Mesendoderm (in vitro differentiated cells): Measurements from ENCODE around the gene PVALB.

Experiments used
- DNase-seq: peaks from one replicate; pipeline ENCODE4 v3.0.0; 2013
- H2AK5ac ChIP-seq: 2 replicates; pipeline ENCODE4 v1.6.1; 2013; ENCODE audit warnings: low read length, inconsistent platforms
- H2BK120ac ChIP-seq: 2 replicates; pipeline ENCODE4 v1.6.1; 2013; ENCODE audit warnings: low read depth, mild to moderate bottlenecking, low read length, moderate library complexity, mixed read lengths
- H2BK15ac ChIP-seq: replicated peaks from 2 replicates; pipeline ENCODE4 v1.6.1; 2013; ENCODE audit warnings: low read depth, mild to moderate bottlenecking, moderate library complexity
- H2BK5ac ChIP-seq: 2 replicates; pipeline ENCODE4 v1.6.1; 2013; ENCODE audit warnings: low read length, inconsistent platforms
- H3K18ac ChIP-seq: 2 replicates; pipeline ENCODE4 v1.6.1; 2013; ENCODE audit warnings: mild to moderate bottlenecking, low read length, mixed read lengths
- H3K23ac ChIP-seq: one replicate; pipeline ENCODE4 v1.6.1; 2013; ENCODE audit warnings: low read length
- H3K27ac ChIP-seq: 2 replicates; pipeline ENCODE4 v1.5.1; 2013; ENCODE audit warnings: low read depth, mild to moderate bottlenecking, inconsistent platforms, low read length, moderate library complexity
- H3K27me3 ChIP-seq: 2 replicates; pipeline ENCODE4 v1.6.1; 2013; ENCODE audit warnings: low read length, control low read depth, mild to moderate bottlenecking, inconsistent platforms; ENCODE audit not compliant: insufficient read depth, poor library complexity
- H3K36me3 ChIP-seq: 2 replicates; pipeline ENCODE4 v1.6.1; 2013; ENCODE audit warnings: low read length, inconsistent platforms; ENCODE audit not compliant: control insufficient read depth, insufficient read depth
- H3K4ac ChIP-seq: one replicate; pipeline ENCODE4 v1.6.1; 2013; ENCODE audit warnings: low read depth, mild to moderate bottlenecking, low read length, moderate library complexity
- H3K4me1 ChIP-seq: 2 replicates; pipeline ENCODE4 v1.6.1; 2013; ENCODE audit warnings: low read depth, low read length, inconsistent platforms; ENCODE audit not compliant: control insufficient read depth
- H3K4me2 ChIP-seq: 2 replicates; pipeline ENCODE4 v1.6.1; 2013; ENCODE audit warnings: low read length
- H3K4me3 ChIP-seq: 2 replicates; pipeline ENCODE4 v1.5.1; 2013; ENCODE audit warnings: mild to moderate bottlenecking, low read length
- H3K56ac ChIP-seq: one replicate; pipeline ENCODE4 v1.6.1; 2013; ENCODE audit warnings: low read length
- H3K79me1 ChIP-seq: 2 replicates; pipeline ENCODE4 v1.6.1; 2013; ENCODE audit warnings: low read length, inconsistent platforms
- H3K79me2 ChIP-seq: 2 replicates; pipeline ENCODE4 v1.6.1; 2013; ENCODE audit warnings: mild to moderate bottlenecking, low read length; ENCODE audit not compliant: control insufficient read depth, insufficient read depth
- H3K9ac ChIP-seq: 2 replicates; pipeline ENCODE4 v1.6.1; 2013; ENCODE audit warnings: low read length, inconsistent platforms
- H4K5ac ChIP-seq: one replicate; pipeline ENCODE4 v1.6.1; 2013; ENCODE audit warnings: low read length
- H4K8ac ChIP-seq: one replicate; pipeline ENCODE4 v1.6.1; 2013; ENCODE audit warnings: low read depth, mild to moderate bottlenecking, control low read depth, low read length, moderate library complexity
- WGBS: extraction: QIAGEN DNeasy Blood & Tissue Kit; methylation state at CpG from one replicate; pipeline ENCODE4 v1.1.7; 2013; ENCODE audit warnings: low lambda C conversion rate, missing lambda C conversion rate; ENCODE audit not compliant: insufficient coverage; ENCODE audit errors: extremely low coverage; 5-methylcytosine and 5-hydroxymethylcytosine counted together

The PVALB gene

GRCh38 chr22:36831206-36831605 is 14.4 kb upstream of the PVALB start:
- no peaks in the 10 kb centered on the region for H3K27me3 ChIP-seq
- no peak overlapping the region for H2BK120ac ChIP-seq
- no peak for DNase-seq
- no peak overlapping the region for H3K18ac ChIP-seq
- no peak overlapping the region for H2BK5ac ChIP-seq
- no peak overlapping the region for H3K27ac ChIP-seq
- H4K5ac ChIP-seq, result no peak overlapping the region
- H3K56ac ChIP-seq, result no peak overlapping the region
- H4K8ac ChIP-seq, result no peak overlapping the region
- no peak overlapping the region for H3K4me3 ChIP-seq
- no peak overlapping the region for H3K4me2 ChIP-seq
- H2AK5ac ChIP-seq, result no peak overlapping the region
- H2BK15ac ChIP-seq, result no peak overlapping the region
- no peaks in the 10 kb centered on the region for H3K79me1 ChIP-seq
- H3K9ac ChIP-seq, result no peak overlapping the region
- no peaks in the 10 kb centered on the region for H3K4me1 ChIP-seq
- H3K79me2 ChIP-seq, result no peaks in the 10 kb centered on the region
- no peaks in the 10 kb centered on the region for H3K36me3 ChIP-seq
- no peak overlapping the region for H3K4ac ChIP-seq
- H3K23ac ChIP-seq, result no peak overlapping the region

- Histone ChIP-seq H2BK120ac (no peak overlapping the region), H2AK5ac (no peak overlapping the region), H4K5ac (no peak overlapping the region), H3K56ac (no peak overlapping the region), H3K9ac (no peak overlapping the region), H2BK15ac (no peak overlapping the region), H3K36me3 (no peaks in the 10 kb centered on the region), H3K27ac (no peak overlapping the region), H3K18ac (no peak overlapping the region), H3K4ac (no peak overlapping the region), H3K79me1 (no peaks in the 10 kb centered on the region), H3K4me3 (no peak overlapping the region), H3K23ac (no peak overlapping the region), H4K8ac (no peak overlapping the region), H3K4me1 (no peaks in the 10 kb centered on the region), H3K79me2 (no peaks in the 10 kb centered on the region), H3K27me3 (no peaks in the 10 kb centered on the region), H3K4me2 (no peak overlapping the region), H2BK5ac (no peak overlapping the region)
- no CpG with 5 or more reads among the region's 2 CpGs for WGBS
- DNase-seq, result no peak
Observed at GRCh38 chr22:36830601-36831000, 13.8 kb upstream of the PVALB start.

DNA sequence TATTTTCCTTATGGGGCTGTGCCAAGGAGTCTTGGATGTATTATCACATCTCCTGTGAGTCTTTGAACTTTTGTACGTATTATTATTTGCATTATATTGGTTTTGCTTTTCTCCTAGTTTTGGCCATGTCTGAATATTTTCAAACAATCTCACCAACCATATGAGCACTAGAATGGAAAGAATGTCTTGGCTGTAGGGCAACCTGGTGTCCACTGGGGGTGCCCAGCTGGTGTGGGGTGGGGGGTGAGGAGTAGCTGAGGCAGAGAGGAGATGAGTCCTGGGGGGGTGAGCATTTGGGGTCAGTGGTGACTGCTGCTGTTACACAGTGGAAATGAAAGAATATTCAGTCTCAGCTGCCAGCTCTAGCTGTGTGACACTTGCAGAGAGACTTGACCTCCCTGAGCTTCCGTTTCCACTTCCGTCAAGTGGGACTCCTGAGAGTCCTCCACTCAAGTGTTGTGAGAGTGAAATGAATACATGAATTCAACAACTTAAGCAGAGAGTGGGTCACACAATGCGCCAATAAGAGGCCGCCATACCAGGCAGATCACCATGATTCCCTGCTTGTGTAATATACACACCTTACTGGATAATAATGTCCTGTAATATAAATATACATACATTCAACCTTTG is 12.7 kb upstream of the PVALB start:
- no CpG with 5 or more reads among the region's 5 CpGs for WGBS
- Histone ChIP-seq H2BK15ac (no peak overlapping the region), H3K27ac (no peak overlapping the region), H2AK5ac (no peak overlapping the region), H4K5ac (no peak overlapping the region), H3K27me3 (no peaks in the 10 kb centered on the region), H3K79me1 (no peaks in the 10 kb centered on the region), H3K4me2 (no peak overlapping the region), H2BK120ac (no peak overlapping the region), H4K8ac (no peak overlapping the region), H3K23ac (no peak overlapping the region), H3K18ac (no peak overlapping the region), H3K9ac (no peak overlapping the region), H3K4ac (no peak overlapping the region), H3K79me2 (no peaks in the 10 kb centered on the region), H3K36me3 (no peaks in the 10 kb centered on the region), H2BK5ac (no peak overlapping the region), H3K4me1 (no peaks in the 10 kb centered on the region), H3K56ac (no peak overlapping the region), H3K4me3 (no peak overlapping the region)
- DNase-seq, result no peak

GRCh38 chr22:36828815-36829214 is 12.0 kb upstream of the PVALB start:
- Histone ChIP-seq H3K18ac (no peak overlapping the region), H3K27ac (no peak overlapping the region), H3K79me1 (no peaks in the 10 kb centered on the region), H2AK5ac (no peak overlapping the region), H3K4me2 (no peak overlapping the region), H4K5ac (no peak overlapping the region), H3K9ac (no peak overlapping the region), H3K4ac (no peak overlapping the region), H3K79me2 (no peaks in the 10 kb centered on the region), H3K27me3 (no peaks in the 10 kb centered on the region), H3K56ac (no peak overlapping the region), H3K4me1 (no peaks in the 10 kb centered on the region), H4K8ac (no peak overlapping the region), H3K4me3 (no peak overlapping the region), H3K36me3 (no peaks in the 10 kb centered on the region), H2BK5ac (no peak overlapping the region), H3K23ac (no peak overlapping the region), H2BK15ac (no peak overlapping the region), H2BK120ac (no peak overlapping the region)
- peak; percentile 69 for DNase-seq
- no CpG with 5 or more reads among the region's 3 CpGs for WGBS

- no peak for DNase-seq
- Histone ChIP-seq H3K23ac (no peak overlapping the region), H2BK120ac (no peak overlapping the region), H3K4me3 (no peak overlapping the region), H3K4ac (no peak overlapping the region), H3K18ac (no peak overlapping the region), H3K56ac (no peak overlapping the region), H3K79me1 (no peaks in the 10 kb centered on the region), H3K79me2 (no peaks in the 10 kb centered on the region), H3K36me3 (no peaks in the 10 kb centered on the region), H3K27me3 (no peaks in the 10 kb centered on the region), H3K9ac (no peak overlapping the region), H2AK5ac (no peak overlapping the region), H4K5ac (no peak overlapping the region), H3K27ac (no peak overlapping the region), H2BK5ac (no peak overlapping the region), H3K4me2 (no peak overlapping the region), H2BK15ac (no peak overlapping the region), H4K8ac (no peak overlapping the region), H3K4me1 (no peaks in the 10 kb centered on the region)
- no CpG with 5 or more reads among the region's 6 CpGs for WGBS
Observed at GRCh38 chr22:36826262-36826661, 9.4 kb upstream of the PVALB start.

- no peaks in the 10 kb centered on the region for H3K79me2 ChIP-seq
Observed at GRCh38 chr22:36824655-36825054, 7.8 kb upstream of the PVALB start.

More at GRCh38 chr22:36824655-36825054, 7.8 kb upstream of the PVALB start:
- Histone ChIP-seq H3K27ac (no peak overlapping the region), H3K4me2 (no peak overlapping the region), H4K8ac (no peak overlapping the region), H3K18ac (no peak overlapping the region), H3K4ac (no peak overlapping the region), H3K23ac (no peak overlapping the region), H3K9ac (no peak overlapping the region), H4K5ac (no peak overlapping the region), H2BK15ac (no peak overlapping the region), H2BK5ac (no peak overlapping the region), H3K4me3 (no peak overlapping the region), H3K4me1 (no peaks in the 10 kb centered on the region), H2AK5ac (no peak overlapping the region), H3K36me3 (no peaks in the 10 kb centered on the region), H3K56ac (no peak overlapping the region), H3K79me1 (no peaks in the 10 kb centered on the region), H2BK120ac (no peak overlapping the region), H3K27me3 (no peaks in the 10 kb centered on the region)
- no peak for DNase-seq
- no CpG with 5 or more reads among the region's 2 CpGs for WGBS
